NCI-H510A (cell line): ENCODE results near the gene LSM5.
"Not testable (repeated sequence)": the region's sequence is repeated elsewhere in the genome, so short reads cannot be mapped to it uniquely, and the experiment has no call there.

Source experiments
- DNase-seq: peaks from one replicate; lab custom pipeline; 2025; lab: John Stamatoyannopoulos, UW

The LSM5 gene

GRCh38 chr7:32502728-32503127, 12.5 kb upstream of the LSM5 start:
- no peak for DNase-seq

- no peak for DNase-seq
These were observed 11.3 kb upstream of the LSM5 start for GRCh38 chr7:32501522-32501921.

- DNase-seq, result no peak
These were observed 10.8 kb upstream of the LSM5 start for GRCh38 chr7:32500922-32501341.

GRCh38 chr7:32500216-32500615, 10.0 kb upstream of the LSM5 start:
- not testable (repeated sequence) for DNase-seq

GRCh38 chr7:32499755-32500154, 9.6 kb upstream of the LSM5 start:
- not testable (repeated sequence) for DNase-seq

GRCh38 chr7:32496052-32496813, 6.1 kb upstream of the LSM5 start:
- no peak for DNase-seq

GRCh38 chr7:32495298-32496051, 5.3 kb upstream of the LSM5 start, which contains the start of gene AVL9:
Gene AVL9 (plus strand): TSS chr7:32495489. CDS start chr7:32495710, 221 bp downstream.
- DNase-seq, result peak; percentile 92

- no peak for DNase-seq
These were observed 4.7 kb upstream of the LSM5 start for GRCh38 chr7:32494946-32495297.

- no peak for DNase-seq
These were observed 423 bp downstream of the LSM5 start for GRCh38 chr7:32489788-32490126.

GRCh38 chr7:32481921-32482320, 8.3 kb downstream of the LSM5 start:
- no peak for DNase-seq

GRCh38 chr7:32481176-32481575, 9.0 kb downstream of the LSM5 start:
- DNase-seq, result no peak

GRCh38 chr7:32479574-32480200, 10.5 kb downstream of the LSM5 start:
- peak; percentile 8 for DNase-seq

- no peak for DNase-seq
These were observed 12.6 kb downstream of the LSM5 start for GRCh38 chr7:32477649-32477980.

- DNase-seq, result no peak
These were observed 13.1 kb downstream of the LSM5 start for GRCh38 chr7:32476816-32477648.

GRCh38 chr7:32474008-32474407, 16.2 kb downstream of the LSM5 start:
- DNase-seq, result no peak

GRCh38 chr7:32472015-32472414, 18.2 kb downstream of the LSM5 start:
- no peak for DNase-seq

GRCh38 chr7:32470871-32471270, 19.3 kb downstream of the LSM5 start:
- DNase-seq, result no peak

- DNase-seq, result not testable (repeated sequence)
These were observed 20.2 kb downstream of the LSM5 start for GRCh38 chr7:32470004-32470403.

GRCh38 chr7:32464641-32465416, 25.4 kb downstream of the LSM5 start:
- DNase-seq, result not testable (repeated sequence)

- no peak for DNase-seq
These were observed 27.2 kb downstream of the LSM5 start for GRCh38 chr7:32462977-32463376.

- DNase-seq, result no peak
These were observed 27.7 kb downstream of the LSM5 start for GRCh38 chr7:32462451-32462850.
